Smooth muscle cell (in vitro differentiated cells): ENCODE data around the gene THADA. TPM values are rescaled to one million over a fixed set of nuclear protein-coding genes. Genes with fewer than 3 reads are reported as not detected.
"Not testable (repeated sequence)": the region's sequence is repeated elsewhere in the genome, so short reads cannot be mapped to it uniquely, and the experiment has no call there.

Source experiments
- DNase-seq: peaks from one replicate; lab custom pipeline; 2025; ENCODE audit not compliant: unreplicated experiment; lab: John Stamatoyannopoulos, UW
- H2AFZ ChIP-seq: fragments of 200-600 bp; sonication (generic); 2 replicates; pipeline ENCODE4 v1.6.0; 2016; ENCODE audit warnings: antibody characterized with exemption, low read depth, mild to moderate bottlenecking
- H3F3A ChIP-seq: fragments of 200-600 bp; sonication (generic); 2 replicates; pipeline ENCODE4 v1.6.0; 2017; ENCODE audit warnings: antibody characterized with exemption, low read depth
- H3K27ac ChIP-seq: fragments of 200-600 bp; sonication (generic); 2 replicates; pipeline ENCODE4 v1.5.1; 2016; ENCODE audit warnings: low read depth, mild to moderate bottlenecking
- H3K27me3 ChIP-seq: fragments of 200-600 bp; sonication (generic); 2 replicates; pipeline ENCODE4 v1.6.1; 2016; ENCODE audit warnings: low read depth, mild to moderate bottlenecking
- H3K36me3 ChIP-seq: fragments of 200-600 bp; sonication (generic); 2 replicates; pipeline ENCODE4 v1.5.1; 2016; ENCODE audit warnings: low read depth
- H3K4me1 ChIP-seq: fragments of 200-600 bp; sonication (generic); 2 replicates; pipeline ENCODE4 v1.5.1; 2016; ENCODE audit warnings: low read depth
- H3K4me2 ChIP-seq: fragments of 200-600 bp; sonication (generic); 2 replicates; pipeline ENCODE4 v1.6.0; 2016; ENCODE audit warnings: mild to moderate bottlenecking
- H3K4me3 ChIP-seq: fragments of 200-600 bp; sonication (generic); 2 replicates; pipeline ENCODE4 v1.5.1; 2016; ENCODE audit warnings: mild to moderate bottlenecking
- H3K79me2 ChIP-seq: fragments of 200-600 bp; sonication (generic); 2 replicates; pipeline ENCODE4 v1.6.0; 2016; ENCODE audit warnings: low read depth, mild to moderate bottlenecking
- H3K9ac ChIP-seq: fragments of 200-600 bp; sonication (generic); 2 replicates; pipeline ENCODE4 v1.6.0; 2016; ENCODE audit warnings: low read depth
- H3K9me3 ChIP-seq: fragments of 200-600 bp; sonication (generic); replicated peaks from 2 replicates; pipeline ENCODE4 v1.5.1; 2016; ENCODE audit warnings: low read depth
- H4K20me1 ChIP-seq: fragments of 200-600 bp; sonication (generic); 2 replicates; pipeline ENCODE4 v1.6.0; 2016; ENCODE audit warnings: low read depth
- WGBS: methylation state at CpG from one replicate; pipeline ENCODE4 v1.1.7; 2016; ENCODE audit warnings: low lambda C conversion rate; 5-methylcytosine and 5-hydroxymethylcytosine counted together
- polyA plus RNA-seq: library from polyadenylated mRNA; unstranded; fragments of >200 nt; fragmentation: Nextera tagmentation; extraction: Ambion mirVana; gene quantifications from 2 replicates; pipeline ENCODE4 v1.2.1, GENCODE V29; 2016
- total RNA-seq: library from RNA; depleted of rRNA; stranded (reverse); fragments of >200 nt; gene quantifications from 2 replicates; pipeline ENCODE4 v1.2.3, GENCODE V29; 2014
- TF ChIP-seq, protein P1 (sequence below): fragments of 200-600 bp; sonication (generic); IDR thresholded peaks from 2 replicates; pipeline ENCODE4 v1.5.1; 2017; ENCODE audit warnings: borderline replicate concordance, mild to moderate bottlenecking, antibody characterized with exemption; ENCODE audit not compliant: insufficient read depth, poor library complexity, severe bottlenecking

THADA gene
- total and polyA plus RNA-seq, 2 experiments from 2014 or later: 11.3 to 20.9 TPM

DNA sequence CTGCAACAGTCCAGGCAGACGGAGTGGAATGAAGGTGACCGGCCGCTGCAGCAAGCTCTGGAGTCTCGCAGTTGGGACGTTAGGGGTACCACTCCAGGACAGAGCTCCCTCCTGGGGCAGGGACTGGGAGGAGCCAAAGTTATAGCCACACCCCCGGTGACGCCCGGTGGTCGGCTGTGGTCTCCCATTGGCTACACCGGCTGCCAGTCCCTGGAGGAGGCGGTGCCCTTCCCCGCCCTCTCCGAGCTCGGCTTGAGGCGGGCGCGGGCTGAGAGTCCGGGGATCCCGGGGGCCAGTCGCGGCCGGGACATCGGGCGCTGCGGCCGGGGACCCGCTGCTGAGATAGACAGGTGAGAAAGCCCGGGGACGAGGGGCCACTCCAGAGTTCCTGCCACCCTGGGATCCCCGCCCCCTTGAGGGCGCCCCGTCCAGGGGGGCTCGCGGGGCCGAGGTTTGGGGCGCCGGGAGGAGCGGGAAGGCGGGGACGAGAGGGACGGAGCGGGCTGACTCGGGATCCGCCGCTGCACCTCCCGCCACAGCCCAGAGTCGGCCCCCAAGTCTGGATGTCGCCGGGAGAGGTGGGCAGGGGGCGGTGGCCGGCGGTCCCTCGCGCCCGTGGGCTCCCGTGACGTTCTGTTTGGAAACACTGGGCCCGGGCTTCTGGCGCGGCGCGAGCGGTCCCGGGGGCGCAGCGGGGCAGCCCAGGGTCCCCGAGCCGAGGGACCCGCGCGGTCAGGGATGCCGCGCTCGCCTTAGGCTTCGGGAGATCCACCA is 41.4 kb upstream of the THADA start, which contains the start of gene PLEKHH2:
Gene PLEKHH2 (plus strand): TSS at position 231 of the 774 bp plus-strand sequence. CDS start 7,414 bp downstream, outside the sequence.
- DNase-seq: peak; percentile 73
- Histone ChIP-seq H3K4me2 (peak within 1 kb of the TSS; percentile 95), H3K9me3 (no peaks in the 10 kb centered on the region), H3K9ac (peak within 1 kb of the TSS; percentile 57), H2AFZ (peak within 1 kb of the TSS; percentile 99), H3K27ac (no peak within 1 kb of the TSS), H3K4me3 (peak within 1 kb of the TSS; percentile 78), H3F3A (no peaks in the 10 kb centered on the region), H3K4me1 (no peaks in the 10 kb centered on the region), H3K36me3 (no peaks in the 10 kb centered on the region), H3K27me3 (no peaks in the 10 kb centered on the region), H4K20me1 (no peaks in the 10 kb centered on the region), H3K79me2 (no peaks in the 10 kb centered on the region)
- under 1% methylated on average over 66 of the region's 75 CpGs for WGBS
- TF ChIP-seq, protein P1, sequence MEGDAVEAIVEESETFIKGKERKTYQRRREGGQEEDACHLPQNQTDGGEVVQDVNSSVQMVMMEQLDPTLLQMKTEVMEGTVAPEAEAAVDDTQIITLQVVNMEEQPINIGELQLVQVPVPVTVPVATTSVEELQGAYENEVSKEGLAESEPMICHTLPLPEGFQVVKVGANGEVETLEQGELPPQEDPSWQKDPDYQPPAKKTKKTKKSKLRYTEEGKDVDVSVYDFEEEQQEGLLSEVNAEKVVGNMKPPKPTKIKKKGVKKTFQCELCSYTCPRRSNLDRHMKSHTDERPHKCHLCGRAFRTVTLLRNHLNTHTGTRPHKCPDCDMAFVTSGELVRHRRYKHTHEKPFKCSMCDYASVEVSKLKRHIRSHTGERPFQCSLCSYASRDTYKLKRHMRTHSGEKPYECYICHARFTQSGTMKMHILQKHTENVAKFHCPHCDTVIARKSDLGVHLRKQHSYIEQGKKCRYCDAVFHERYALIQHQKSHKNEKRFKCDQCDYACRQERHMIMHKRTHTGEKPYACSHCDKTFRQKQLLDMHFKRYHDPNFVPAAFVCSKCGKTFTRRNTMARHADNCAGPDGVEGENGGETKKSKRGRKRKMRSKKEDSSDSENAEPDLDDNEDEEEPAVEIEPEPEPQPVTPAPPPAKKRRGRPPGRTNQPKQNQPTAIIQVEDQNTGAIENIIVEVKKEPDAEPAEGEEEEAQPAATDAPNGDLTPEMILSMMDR: no peak

DNA sequence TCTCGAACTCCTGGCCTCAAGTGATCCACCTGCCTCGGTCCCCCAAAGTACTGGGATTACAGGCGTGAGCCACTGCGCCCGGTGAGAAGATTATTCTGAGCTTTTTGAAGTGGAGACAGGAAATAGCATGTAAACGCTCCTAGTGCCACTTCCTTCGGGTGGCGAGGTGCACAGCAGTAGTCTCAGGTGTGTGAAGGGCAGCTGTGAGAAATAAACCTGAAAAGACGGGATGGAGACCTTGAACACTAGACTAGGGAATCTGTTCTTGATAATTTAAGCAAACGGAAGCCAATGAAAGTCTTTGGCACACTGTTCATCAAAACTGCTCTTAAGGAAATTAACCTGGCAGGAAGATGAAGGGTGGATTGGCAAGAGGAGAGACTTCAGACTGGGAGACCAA is 40.8 kb upstream of the THADA start:
- DNase-seq: no peak
- Histone ChIP-seq H3F3A (no peaks in the 10 kb centered on the region), H3K79me2 (no peaks in the 10 kb centered on the region), H3K36me3 (no peaks in the 10 kb centered on the region), H3K27ac (no peak overlapping the region), H3K4me3 (peak overlapping the region; percentile 78), H3K9me3 (no peaks in the 10 kb centered on the region), H3K4me1 (no peaks in the 10 kb centered on the region), H4K20me1 (no peaks in the 10 kb centered on the region), H3K4me2 (peak overlapping the region; percentile 95), H3K9ac (no peak overlapping the region), H2AFZ (peak overlapping the region; percentile 95), H3K27me3 (no peaks in the 10 kb centered on the region)
- TF ChIP-seq, protein P1: no peak
- 28% methylated on average over 10 of the region's 10 CpGs for WGBS

DNA sequence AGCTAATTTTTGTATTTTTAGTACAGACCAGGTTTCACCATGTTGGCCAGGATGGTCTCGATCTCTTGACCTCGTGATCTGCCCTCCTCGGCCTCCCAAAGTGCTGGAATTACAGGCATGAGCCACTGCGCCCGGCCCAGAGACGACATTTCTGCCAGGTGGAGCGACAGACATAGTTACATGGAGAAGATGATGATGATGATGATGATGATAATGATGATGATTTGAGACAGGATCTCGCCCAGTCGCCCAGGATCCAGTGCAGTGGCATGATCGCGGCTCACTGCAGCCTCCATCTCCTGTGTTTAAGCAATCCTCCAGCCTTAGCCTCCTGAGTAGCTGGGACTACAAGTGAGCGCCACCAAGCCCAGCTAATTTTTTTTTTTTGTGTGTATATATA is 40.3 kb upstream of the THADA start:
- H3K27me3 ChIP-seq, H3F3A ChIP-seq, H2AFZ ChIP-seq, H3K79me2 ChIP-seq, DNase-seq, H3K27ac ChIP-seq, H3K9ac ChIP-seq, H4K20me1 ChIP-seq, H3K4me2 ChIP-seq, H3K4me3 ChIP-seq, H3K36me3 ChIP-seq, H3K4me1 ChIP-seq, H3K9me3 ChIP-seq: not testable (repeated sequence)
- WGBS: 97% methylated on average over 12 of the region's 12 CpGs

DNA sequence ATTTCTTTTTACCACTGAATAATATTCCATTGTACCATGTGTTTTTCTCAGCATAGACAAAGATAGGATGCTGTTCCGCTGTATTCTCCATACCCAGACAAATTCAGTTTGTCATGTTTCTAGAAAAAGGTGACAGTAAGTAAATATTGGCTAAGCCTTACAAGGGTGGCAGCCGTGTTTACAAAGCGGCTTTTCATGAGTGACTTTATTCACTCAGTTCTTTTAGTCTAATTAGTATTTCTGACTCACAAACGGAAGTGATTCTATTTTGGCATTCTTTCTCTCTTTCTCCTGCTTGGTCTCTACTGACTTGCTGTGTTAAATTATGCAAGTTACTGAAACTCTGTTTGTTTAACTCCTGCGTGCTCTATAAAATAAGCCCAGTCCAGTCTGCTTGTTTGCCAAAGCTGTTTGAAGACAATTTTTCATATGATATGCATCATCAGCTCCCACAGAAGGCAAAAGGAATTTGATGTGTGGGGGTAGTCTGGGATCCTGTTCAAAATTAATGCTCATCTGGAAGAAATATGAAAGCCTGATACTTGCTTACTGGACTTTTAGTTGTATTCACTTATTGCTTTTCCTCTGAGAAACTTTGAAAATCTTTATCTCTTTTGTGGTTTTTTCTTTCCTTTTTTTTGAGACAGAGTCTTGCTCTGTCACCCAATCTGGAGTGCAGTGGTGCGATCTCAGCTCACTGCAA is 38.9 kb upstream of the THADA start:
- no peak overlapping the region for H3K9ac ChIP-seq
- H3F3A ChIP-seq: no peaks in the 10 kb centered on the region
- no peak for DNase-seq
- no peaks in the 10 kb centered on the region for H4K20me1 ChIP-seq
- WGBS: 29% methylated on average over 6 of the region's 6 CpGs
- peak overlapping the region; percentile 9 for H3K4me3 ChIP-seq
- H3K9me3 ChIP-seq: no peaks in the 10 kb centered on the region
- peak overlapping the region; percentile 62 for H3K27ac ChIP-seq
- peak overlapping the region; percentile 35 for H2AFZ ChIP-seq
- H3K4me1 ChIP-seq: no peaks in the 10 kb centered on the region
- peak overlapping the region; percentile 69 for H3K4me2 ChIP-seq
- H3K36me3 ChIP-seq: no peaks in the 10 kb centered on the region
- H3K27me3 ChIP-seq: no peaks in the 10 kb centered on the region
- H3K79me2 ChIP-seq: no peaks in the 10 kb centered on the region
- TF ChIP-seq, protein P1: no peak
